GM19035 (cell line): ENCODE measurements around the gene HBS1L.

Experiments
- ATAC-seq: cut with Tn5 transposase; IDR thresholded peaks from one replicate; pipeline ENCODE4 v1.9.1; 2021; ENCODE audit not compliant: unreplicated experiment

The HBS1L gene

GRCh38 chr6:134954272-134955000 lies 100.2 kb downstream of the HBS1L start:
- no peak for ATAC-seq

- ATAC-seq: no peak
Measured at GRCh38 chr6:134951494-134952263, 102.9 kb downstream of the HBS1L start.

GRCh38 chr6:134950482-134950881 lies 104.1 kb downstream of the HBS1L start:
- ATAC-seq: no peak

- ATAC-seq: no peak
Measured at GRCh38 chr6:134949927-134950326, 104.7 kb downstream of the HBS1L start, which contains the start of gene ALDH8A1. Gene ALDH8A1 (minus strand): TSS chr6:134950101. CDS start chr6:134950053, 48 bp downstream.

GRCh38 chr6:134948691-134949090 lies 105.9 kb downstream of the HBS1L start:
- no peak for ATAC-seq

GRCh38 chr6:134948142-134948541 lies 106.5 kb downstream of the HBS1L start:
- no peak for ATAC-seq

- ATAC-seq: no peak
Measured at GRCh38 chr6:134945045-134945444, 109.6 kb downstream of the HBS1L start.

GRCh38 chr6:134943522-134944111 lies 111.0 kb downstream of the HBS1L start:
- no peak for ATAC-seq

- ATAC-seq: no peak
Measured at GRCh38 chr6:134938896-134939295, 115.7 kb downstream of the HBS1L start.

- no peak for ATAC-seq
Measured at GRCh38 chr6:134937426-134937825, 117.2 kb downstream of the HBS1L start.

GRCh38 chr6:134936931-134937330 lies 117.7 kb downstream of the HBS1L start:
- no peak for ATAC-seq

- no peak for ATAC-seq
Measured at GRCh38 chr6:134936476-134936875, 118.1 kb downstream of the HBS1L start.

- ATAC-seq: no peak
Measured at GRCh38 chr6:134934793-134935485, 119.7 kb downstream of the HBS1L start.

- no peak for ATAC-seq
Measured at GRCh38 chr6:134932535-134933470, 121.8 kb downstream of the HBS1L start.

GRCh38 chr6:134932098-134932497 lies 122.5 kb downstream of the HBS1L start:
- no peak for ATAC-seq

GRCh38 chr6:134930463-134930862 lies 124.2 kb downstream of the HBS1L start:
- ATAC-seq: no peak

- no peak for ATAC-seq
Measured at GRCh38 chr6:134928151-134928900, 126.3 kb downstream of the HBS1L start.

GRCh38 chr6:134925800-134926199 lies 128.8 kb downstream of the HBS1L start:
- no peak for ATAC-seq

- ATAC-seq: no peak
Measured at GRCh38 chr6:134921721-134922261, 132.8 kb downstream of the HBS1L start.
